Thymus (tissue), 11 donors: ENCODE measurements around the gene SH3RF2. TPM values are rescaled to one million over a fixed set of nuclear protein-coding genes. Genes with fewer than 3 reads are reported as not detected.

Source experiments
- DNase-seq, 9 donors: peaks; one replicate each; pipeline ENCODE4 v3.0.0-alpha.2; 2013; ENCODE audit warnings: low spot score in 9 of 9, low read depth in 6 of 9, missing footprints in 1 of 9
- H3K27ac ChIP-seq, 2 donors: one replicate each; pipeline ENCODE4 v1.5.1; 2013; ENCODE audit warnings: control low read depth in 1 of 2, low read depth in 1 of 2, low read length in 1 of 2, mild to moderate bottlenecking in 1 of 2, moderate library complexity in 1 of 2
- H3K27me3 ChIP-seq, 2 donors: one replicate each; pipeline ENCODE4 v1.5.1; 2013; ENCODE audit warnings: low read length in 1 of 2; ENCODE audit not compliant: control insufficient read depth in 2 of 2, insufficient read depth in 1 of 2
- H3K36me3 ChIP-seq, 2 donors: one replicate each; pipeline ENCODE4 v1.5.1; 2013; ENCODE audit warnings: low read length in 1 of 2, mild to moderate bottlenecking in 1 of 2, moderate library complexity in 1 of 2; ENCODE audit not compliant: control insufficient read depth in 2 of 2, insufficient read depth in 2 of 2
- H3K4me1 ChIP-seq, 2 donors: one replicate each; pipeline ENCODE4 v1.5.1; 2013; ENCODE audit warnings: low read length in 2 of 2; ENCODE audit not compliant: control insufficient read depth in 2 of 2, insufficient read depth in 2 of 2
- H3K4me3 ChIP-seq, 2 donors: one replicate each; pipeline ENCODE4 v1.5.1; 2013; ENCODE audit warnings: low read length in 2 of 2, control low read depth in 1 of 2, mild to moderate bottlenecking in 1 of 2
- H3K9me3 ChIP-seq, 2 donors: one replicate each; pipeline ENCODE4 v1.5.1; 2013; ENCODE audit warnings: low read length in 1 of 2, mild to moderate bottlenecking in 1 of 2; ENCODE audit not compliant: control insufficient read depth in 2 of 2, insufficient read depth in 1 of 2
- WGBS: extraction: QIAGEN DNeasy Blood & Tissue Kit; methylation state at CpG from one replicate; pipeline ENCODE4 v1.1.7; 2013; 5-methylcytosine and 5-hydroxymethylcytosine counted together
- polyA plus RNA-seq: library from polyadenylated mRNA; stranded (reverse); fragments of 200-250 nt; gene quantifications from one replicate; pipeline ENCODE4 v1.2.3, GENCODE V29; 2013
- total RNA-seq: library from RNA; stranded (reverse); fragments of 120-200 nt; gene quantifications from one replicate; pipeline ENCODE4 v1.2.4, GENCODE V29; 2013
- donor health status: healthy.

The SH3RF2 gene
- total and polyA plus RNA-seq, 2 donors = 0.76 to 2.4 TPM

- Histone ChIP-seq H3K4me1 (no peaks in the 10 kb centered on the region), H3K9me3 (no peaks in the 10 kb centered on the region), H3K36me3 (no peaks in the 10 kb centered on the region), H3K27ac (no peak overlapping the region), H3K4me3 (no peak overlapping the region), H3K27me3 (no peaks in the 10 kb centered on the region)
- no peak for DNase-seq
- WGBS = 93% methylated on average over 3 of the region's 3 CpGs
These were observed 41.8 kb downstream of the SH3RF2 start for GRCh38 chr5:145978171-145978570.

- Histone ChIP-seq H3K27me3 (no peaks in the 10 kb centered on the region), H3K9me3 (no peaks in the 10 kb centered on the region), H3K4me1 (no peaks in the 10 kb centered on the region), H3K4me3 (no peak overlapping the region), H3K36me3 (no peaks in the 10 kb centered on the region), H3K27ac (no peak overlapping the region)
- WGBS = 93% methylated on average over 1 of the region's 1 CpG
- DNase-seq = no peak
These were observed 42.3 kb downstream of the SH3RF2 start for GRCh38 chr5:145978708-145979107.

- H3K4me1 ChIP-seq = no peaks in the 10 kb centered on the region
- no peaks in the 10 kb centered on the region for H3K36me3 ChIP-seq
- DNase-seq = no peak
- H3K27ac ChIP-seq = no peak overlapping the region
- WGBS = 87% methylated on average over 7 of the region's 7 CpGs
- no peak overlapping the region for H3K4me3 ChIP-seq
- no peaks in the 10 kb centered on the region for H3K9me3 ChIP-seq
- H3K27me3 ChIP-seq = no peaks in the 10 kb centered on the region
These were observed 43.2 kb downstream of the SH3RF2 start for GRCh38 chr5:145979270-145980223.

- WGBS = 96% methylated on average over 1 of the region's 1 CpG
- Histone ChIP-seq H3K36me3 (no peaks in the 10 kb centered on the region), H3K9me3 (no peaks in the 10 kb centered on the region), H3K27me3 (no peaks in the 10 kb centered on the region), H3K4me3 (no peak overlapping the region), H3K4me1 (no peaks in the 10 kb centered on the region), H3K27ac (no peak overlapping the region)
- DNase-seq = no peak
These were observed 43.9 kb downstream of the SH3RF2 start for GRCh38 chr5:145980259-145980658.

GRCh38 chr5:145980718-145981117 lies 44.3 kb downstream of the SH3RF2 start:
- H3K36me3 ChIP-seq = no peaks in the 10 kb centered on the region
- H3K9me3 ChIP-seq = no peaks in the 10 kb centered on the region
- DNase-seq = no peak
- no peak overlapping the region for H3K27ac ChIP-seq
- H3K4me1 ChIP-seq = no peaks in the 10 kb centered on the region
- H3K4me3 ChIP-seq = no peak overlapping the region
- no peaks in the 10 kb centered on the region for H3K27me3 ChIP-seq
- WGBS = 96% methylated on average over 2 of the region's 2 CpGs

- 76% methylated on average over 3 of the region's 3 CpGs for WGBS
- no peaks in the 10 kb centered on the region for H3K27me3 ChIP-seq
- H3K4me3 ChIP-seq = no peak overlapping the region
- H3K36me3 ChIP-seq = no peaks in the 10 kb centered on the region
- H3K4me1 ChIP-seq = no peaks in the 10 kb centered on the region
- no peak for DNase-seq
- no peaks in the 10 kb centered on the region for H3K9me3 ChIP-seq
- H3K27ac ChIP-seq = no peak overlapping the region
These were observed 45.5 kb downstream of the SH3RF2 start for GRCh38 chr5:145981589-145982571.

- 78% methylated on average over 3 of the region's 3 CpGs for WGBS
- no peak for DNase-seq
- no peak overlapping the region for H3K4me3 ChIP-seq
- H3K9me3 ChIP-seq = no peaks in the 10 kb centered on the region
- no peaks in the 10 kb centered on the region for H3K27me3 ChIP-seq
- H3K4me1 ChIP-seq = no peaks in the 10 kb centered on the region
- no peaks in the 10 kb centered on the region for H3K36me3 ChIP-seq
- no peak overlapping the region for H3K27ac ChIP-seq
These were observed 46.4 kb downstream of the SH3RF2 start for GRCh38 chr5:145982572-145983318.

- Histone ChIP-seq H3K27me3 (no peaks in the 10 kb centered on the region), H3K9me3 (no peaks in the 10 kb centered on the region), H3K4me1 (no peaks in the 10 kb centered on the region), H3K4me3 (no peak overlapping the region), H3K36me3 (no peaks in the 10 kb centered on the region), H3K27ac (no peak overlapping the region)
- 97% methylated on average over 2 of the region's 2 CpGs for WGBS
- DNase-seq = no peak
These were observed 47.1 kb downstream of the SH3RF2 start for GRCh38 chr5:145983446-145983845.
